NCI-H460 (cell line): ENCODE data around the gene FAM81A. TPM values are rescaled to one million over a fixed set of nuclear protein-coding genes. Genes with fewer than 3 reads are reported as not detected.

Experiments
- DNase-seq: peaks from one replicate; pipeline ENCODE4 v3.0.0-alpha.2; 2016; ENCODE audit warnings: low read depth; ENCODE audit errors: extremely low read depth
- total RNA-seq: library from RNA; depleted of rRNA; stranded (reverse); fragments of >200 nt; shearing (Covaris generic); gene quantifications from 2 replicates; pipeline ENCODE4 v1.2.3, GENCODE V29; 2014

The FAM81A gene
- total RNA-seq, 1 experiment from 2014 or later, result 0.92 TPM

DNA sequence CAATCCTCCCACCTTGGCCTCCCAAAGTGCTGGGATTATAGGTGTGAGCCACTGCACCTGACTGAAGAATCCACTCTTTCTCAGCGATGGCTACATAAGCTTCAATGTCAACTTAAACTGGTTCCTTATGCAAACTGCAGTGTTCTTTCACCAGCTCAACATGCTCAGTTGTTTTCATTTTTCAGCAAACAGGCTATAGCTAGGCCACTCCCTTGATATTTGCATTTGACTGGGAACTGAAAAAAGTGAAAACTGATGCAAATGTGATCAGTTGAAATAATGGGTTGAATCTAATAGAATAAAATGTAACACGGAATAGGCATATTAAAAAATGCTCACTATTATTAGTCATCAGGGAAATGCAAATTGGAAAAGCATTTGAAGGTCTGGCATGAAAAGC is 99.4 kb downstream of the FAM81A start:
- no peak for DNase-seq

DNA sequence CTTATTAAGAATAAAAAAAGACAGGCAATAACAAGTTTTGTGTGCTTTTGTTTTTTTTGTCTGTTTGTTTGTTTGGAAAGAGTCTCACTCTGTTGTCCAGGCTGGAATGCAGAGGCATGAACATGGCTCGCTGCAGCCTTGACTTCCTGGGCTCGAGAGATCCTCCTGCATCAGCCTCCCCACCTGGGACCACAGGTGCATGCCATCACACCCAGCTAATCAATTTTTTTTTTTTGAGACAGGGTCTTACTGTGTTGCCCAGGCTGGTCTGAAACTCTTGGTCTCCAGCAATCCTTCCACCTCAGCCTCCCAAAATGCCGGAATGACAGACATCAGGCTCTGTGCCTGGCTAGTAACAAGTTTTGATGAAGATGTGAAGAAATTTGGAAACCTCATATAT is 100.5 kb downstream of the FAM81A start:
- DNase-seq, result no peak

DNA sequence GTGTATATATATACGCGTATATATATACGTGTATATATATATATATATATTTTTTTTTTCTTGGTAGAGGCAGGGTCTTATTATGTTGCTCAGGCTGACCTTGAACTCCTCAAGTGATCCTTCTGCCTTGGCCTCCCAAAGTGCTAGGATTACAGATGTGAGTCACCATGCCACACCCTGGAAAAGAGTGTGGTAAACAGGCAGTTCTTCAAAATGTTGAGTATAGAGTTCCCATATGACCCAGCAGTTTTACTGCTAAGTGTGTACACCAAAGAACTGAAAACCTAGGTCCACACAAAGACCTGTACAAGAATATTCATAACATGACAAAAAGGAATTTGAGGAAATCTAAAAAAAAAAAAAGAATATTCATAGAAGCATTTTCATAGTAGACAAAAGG is 101.8 kb downstream of the FAM81A start:
- no peak for DNase-seq

DNA sequence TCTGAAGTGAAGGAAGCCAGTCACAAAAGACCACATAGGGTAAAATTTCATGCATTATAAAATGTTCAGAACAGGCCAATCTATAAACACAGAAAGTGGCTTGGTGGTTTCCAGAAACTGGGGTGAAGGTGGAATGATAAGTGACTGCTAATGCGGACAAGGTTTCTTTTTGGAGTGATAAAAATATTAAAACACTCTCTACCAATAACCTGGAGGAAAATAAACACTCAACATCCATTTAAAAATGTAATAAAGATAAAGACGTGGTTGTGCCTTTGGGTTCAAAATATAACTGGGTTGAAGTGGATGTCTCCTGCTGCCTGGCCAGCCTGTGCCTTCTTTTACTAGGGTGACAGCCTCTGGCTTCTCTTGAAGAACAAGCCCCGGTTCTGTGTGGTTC is 102.7 kb downstream of the FAM81A start:
- DNase-seq, result no peak

DNA sequence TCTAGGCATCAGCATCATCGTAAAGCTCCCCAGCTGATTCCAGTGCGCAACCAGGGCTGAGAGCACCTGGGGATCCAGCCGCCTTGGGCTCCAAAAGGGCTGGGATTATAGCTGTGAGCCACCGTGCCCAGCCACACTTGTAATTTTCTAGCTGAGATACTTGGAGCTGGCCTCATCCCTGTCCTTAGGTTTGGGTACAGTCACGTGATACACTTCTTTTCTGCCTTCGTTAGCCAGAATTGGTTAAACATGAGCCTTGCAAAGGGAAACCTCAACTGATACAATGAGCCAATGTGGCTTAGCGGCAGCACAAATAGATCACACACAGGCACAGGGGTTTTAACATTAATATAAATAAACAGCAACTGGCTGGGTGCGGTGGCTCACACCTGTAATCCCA is 103.8 kb downstream of the FAM81A start:
- DNase-seq, result no peak

DNA sequence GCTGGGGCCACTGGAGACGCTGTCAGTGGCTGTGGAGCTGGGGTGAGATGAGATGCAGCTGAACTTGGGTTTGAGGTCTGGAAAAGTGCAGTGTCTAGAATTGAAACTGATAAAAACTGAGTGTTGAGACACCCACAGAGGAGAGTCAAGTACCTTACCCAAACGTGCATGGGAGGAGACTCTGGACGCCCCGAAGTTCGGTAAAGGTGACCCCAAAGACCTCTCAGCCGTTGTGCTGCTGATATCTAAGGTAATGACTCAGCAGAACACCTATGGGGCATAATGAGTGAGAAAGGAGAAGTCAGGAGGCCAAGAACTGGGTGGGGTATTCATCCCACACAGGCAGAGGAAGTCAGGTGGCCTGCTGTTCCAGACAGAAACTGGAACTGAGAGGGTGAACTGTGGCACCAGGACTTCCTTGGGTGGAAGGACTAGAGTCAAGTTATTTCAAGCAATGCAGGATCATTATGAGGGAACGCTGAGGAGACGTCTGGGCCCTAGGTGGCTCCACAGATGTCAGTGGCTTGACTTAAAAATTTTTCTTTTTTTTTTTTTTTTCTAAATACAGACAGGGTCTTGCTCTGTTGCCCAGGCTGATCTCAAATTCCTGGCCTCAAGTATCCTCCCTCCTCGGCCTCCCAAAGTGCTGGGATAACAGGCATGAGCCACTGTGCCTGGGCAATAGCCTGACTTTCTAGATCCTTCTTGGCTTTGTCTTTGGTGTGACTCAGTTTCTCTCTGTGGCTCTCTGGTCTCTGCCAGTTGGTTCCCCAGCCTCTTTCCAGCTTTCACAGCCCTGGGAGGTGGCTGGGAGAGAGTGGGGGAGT is 105.9 kb downstream of the FAM81A start:
- DNase-seq, result no peak

DNA sequence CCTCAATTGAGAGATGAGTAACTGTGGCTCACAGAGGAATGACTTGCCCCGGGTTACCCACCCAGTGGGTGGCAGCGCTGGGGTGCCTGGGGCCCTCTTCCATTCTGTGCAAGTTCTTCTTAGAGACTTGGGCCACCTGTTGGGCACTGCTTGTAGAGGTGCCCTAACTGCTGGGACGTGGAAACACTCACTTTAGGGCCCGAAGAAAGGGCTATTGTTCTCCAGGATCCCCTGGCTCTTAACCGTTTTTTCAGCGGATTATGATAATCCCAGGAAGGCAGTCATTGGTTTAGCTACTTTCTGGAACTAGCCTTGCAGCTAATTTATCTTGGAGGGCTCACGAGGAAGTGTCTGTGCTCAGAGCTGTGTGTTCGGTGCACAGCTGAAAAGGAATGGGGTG is 107.6 kb downstream of the FAM81A start:
- DNase-seq, result no peak

DNA sequence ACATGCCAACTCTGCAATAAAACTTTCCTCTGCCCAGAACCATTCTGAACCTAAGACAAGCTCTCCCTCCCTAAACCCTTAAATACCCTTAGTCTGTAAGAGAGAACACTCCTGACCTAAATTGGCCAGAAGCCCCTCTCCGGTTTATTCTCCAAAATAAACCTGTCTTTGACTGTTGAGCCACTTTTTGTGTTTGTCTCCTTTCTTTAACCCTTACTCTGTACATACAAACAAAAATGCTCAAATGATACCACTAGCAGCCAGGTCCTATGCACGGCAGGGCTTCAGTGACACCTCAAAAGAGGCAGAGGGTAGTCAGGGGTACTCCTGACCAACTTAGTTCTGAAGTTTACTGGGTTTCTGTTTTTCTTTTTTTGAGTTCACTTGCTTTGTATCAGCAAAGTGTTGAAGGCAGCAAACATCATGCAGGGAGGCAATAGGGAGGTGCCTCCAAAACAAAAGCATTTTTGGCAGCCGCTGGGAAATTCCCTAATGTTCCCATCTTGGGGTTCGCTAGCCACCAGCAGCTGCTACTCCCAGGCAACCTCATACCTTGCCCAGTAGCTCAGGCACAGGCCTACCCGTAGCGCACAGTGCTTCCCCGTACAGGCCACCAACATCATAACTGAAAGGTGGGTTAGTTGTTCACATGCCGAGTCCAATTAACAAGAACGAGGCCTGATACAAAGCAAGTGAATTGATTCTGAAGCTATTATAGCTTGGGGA is 110.7 kb downstream of the FAM81A start:
- DNase-seq, result no peak

DNA sequence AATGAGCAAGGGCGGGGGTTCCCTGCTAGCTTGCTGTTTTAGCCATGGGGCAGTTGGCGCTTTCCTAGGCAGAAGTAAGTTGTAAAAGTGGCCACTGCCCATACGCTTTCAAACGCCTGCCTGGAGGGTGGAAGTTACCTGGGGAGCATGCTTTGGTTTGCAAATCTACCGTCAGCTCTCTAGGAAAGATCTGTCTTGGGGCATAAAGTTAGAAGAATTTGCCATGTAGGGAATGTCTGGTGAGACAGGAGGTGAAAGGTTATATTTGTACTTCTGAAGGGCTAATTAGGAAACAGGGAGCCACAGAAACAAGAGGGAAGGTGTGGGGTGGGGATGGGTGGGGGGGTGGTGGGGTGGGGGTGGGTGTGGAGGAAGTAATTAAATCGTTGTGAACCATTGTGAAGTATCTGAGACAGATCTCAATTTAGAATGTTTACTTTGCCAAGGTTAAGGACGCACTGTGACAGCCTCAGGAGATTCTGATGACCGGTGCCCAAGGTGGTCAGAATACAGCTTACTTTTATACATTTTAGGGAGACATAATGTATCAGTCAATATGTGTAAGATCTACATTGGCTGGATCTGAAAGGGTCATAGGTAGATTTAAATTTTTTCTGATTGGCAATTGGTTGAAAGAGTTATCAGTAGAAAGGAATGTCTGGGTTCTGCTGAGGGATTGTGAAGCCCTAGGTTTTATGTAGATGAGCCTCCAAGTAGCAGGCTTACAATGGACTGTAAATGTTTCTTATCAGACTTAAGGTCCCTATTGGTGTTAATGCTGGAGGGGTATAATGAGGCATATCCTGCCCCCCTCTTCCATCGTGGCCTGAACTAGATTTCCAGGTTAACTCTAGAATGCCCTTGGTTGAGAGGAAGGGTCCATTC is 111.6 kb downstream of the FAM81A start:
- DNase-seq, result no peak

DNA sequence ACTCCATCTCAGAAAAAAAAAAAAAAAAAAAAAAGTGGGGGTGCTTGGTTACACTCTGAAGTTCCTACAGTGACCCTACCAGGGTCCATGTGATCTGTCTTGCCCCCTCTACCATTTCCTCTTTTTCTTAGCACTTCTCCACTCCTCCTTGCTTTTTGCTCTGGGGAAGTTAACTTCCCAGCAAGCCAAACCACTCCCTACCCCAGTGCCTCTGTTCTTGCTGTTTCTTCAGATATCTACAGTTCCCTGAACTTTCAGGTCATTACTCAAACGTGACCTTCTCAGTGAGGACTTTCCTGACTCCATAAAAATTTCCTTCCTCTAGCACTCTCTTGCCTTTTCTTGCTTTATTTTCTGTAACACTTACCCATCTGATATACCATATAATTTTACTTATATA is 112.5 kb downstream of the FAM81A start:
- DNase-seq, result no peak

DNA sequence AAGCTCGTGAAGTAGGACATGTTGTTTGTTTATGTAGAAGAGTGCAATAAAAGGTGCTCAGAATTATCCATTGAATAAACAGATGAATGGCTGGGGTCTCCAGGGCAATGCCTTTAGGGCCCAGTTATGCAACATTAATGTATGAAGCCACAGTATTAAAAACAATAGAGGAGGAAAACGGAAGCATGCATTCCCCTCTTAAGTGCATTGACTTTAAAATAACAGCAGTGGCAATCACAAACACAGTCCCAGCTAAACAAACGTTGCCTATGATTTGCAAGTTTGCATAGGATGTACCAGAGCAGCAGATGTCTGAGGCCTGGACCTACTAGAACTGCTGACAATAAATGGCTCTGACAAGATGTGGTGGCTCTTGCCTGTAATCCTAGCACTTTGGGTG is 113.0 kb downstream of the FAM81A start:
- no peak for DNase-seq

DNA sequence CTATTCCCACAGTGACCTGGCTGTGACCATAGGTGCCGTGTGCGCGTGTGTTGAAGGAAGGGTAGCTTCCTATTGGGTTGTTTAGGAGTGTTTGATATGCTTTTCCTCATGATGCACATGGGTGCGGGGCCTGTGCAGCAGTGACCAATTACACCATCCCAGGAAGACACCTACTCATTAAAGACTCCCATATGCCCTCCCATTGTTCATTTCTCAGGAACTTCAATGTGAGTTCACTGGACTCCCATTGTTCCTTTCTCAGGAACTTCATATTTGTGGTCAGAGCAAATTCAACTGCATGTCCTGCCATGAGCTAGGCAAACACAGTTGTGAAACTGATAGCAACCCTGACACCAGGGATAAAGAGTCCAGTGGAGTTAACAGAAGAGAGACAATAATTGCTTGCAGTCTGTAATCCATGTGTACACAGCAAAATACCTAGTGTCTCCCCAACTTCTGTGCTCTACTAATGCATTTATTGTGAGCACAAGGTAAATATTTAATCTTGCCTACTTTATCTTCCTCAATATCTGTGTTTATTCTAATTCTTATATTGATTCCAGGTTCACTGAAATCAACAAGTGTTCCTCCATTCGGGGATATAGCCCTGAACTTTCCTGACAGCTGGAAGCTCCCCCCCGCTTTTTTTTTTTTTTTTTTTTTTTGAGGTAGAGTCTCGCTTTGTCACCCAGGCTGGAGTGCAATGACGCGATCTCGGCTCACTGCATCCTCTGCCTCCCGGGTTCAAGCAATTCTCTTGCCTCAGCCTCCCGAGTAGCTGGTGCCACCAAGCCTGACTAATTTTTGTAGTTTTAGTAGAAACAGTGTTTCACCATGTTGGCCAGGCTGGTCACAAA is 116.1 kb downstream of the FAM81A start:
- DNase-seq, result no peak

DNA sequence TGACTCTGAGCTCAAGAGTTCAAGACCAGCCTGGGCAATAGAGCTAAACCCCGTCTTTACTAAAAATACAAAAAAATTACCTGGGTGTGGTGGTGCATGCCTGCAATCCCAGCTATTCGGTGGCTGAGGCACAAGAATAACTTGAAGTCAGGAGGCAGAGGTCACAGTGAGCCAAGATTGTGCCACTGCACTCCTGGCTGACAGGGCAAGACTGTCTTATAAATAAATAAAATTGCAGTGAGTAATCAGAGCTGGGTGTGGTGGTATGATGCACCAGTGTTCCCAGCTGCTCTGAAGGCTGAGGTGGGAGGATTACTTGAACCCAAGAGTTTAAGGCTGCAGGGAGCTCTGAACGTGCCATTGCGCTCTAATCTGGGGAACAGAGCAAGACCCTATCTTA is 117.7 kb downstream of the FAM81A start:
- no peak for DNase-seq

DNA sequence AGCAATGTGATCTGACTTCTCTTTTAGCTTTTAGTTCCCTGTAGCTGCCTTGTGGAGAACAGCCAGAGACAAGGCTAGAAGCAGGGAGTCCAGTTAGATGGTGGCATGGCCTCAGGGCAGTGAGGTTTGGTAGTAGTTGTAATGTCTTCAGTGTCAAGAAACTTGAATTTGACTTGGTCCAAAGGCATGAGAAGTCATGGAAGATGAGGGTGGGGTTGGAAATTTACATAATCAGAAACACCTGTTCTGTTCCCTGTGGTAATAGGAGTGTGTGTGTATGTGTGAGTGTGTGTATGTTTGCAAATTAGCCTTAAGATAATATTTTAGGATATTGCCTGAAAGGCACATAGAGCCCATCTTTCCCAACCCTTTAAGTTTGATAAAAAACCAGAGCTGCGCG is 118.4 kb downstream of the FAM81A start:
- DNase-seq, result no peak

DNA sequence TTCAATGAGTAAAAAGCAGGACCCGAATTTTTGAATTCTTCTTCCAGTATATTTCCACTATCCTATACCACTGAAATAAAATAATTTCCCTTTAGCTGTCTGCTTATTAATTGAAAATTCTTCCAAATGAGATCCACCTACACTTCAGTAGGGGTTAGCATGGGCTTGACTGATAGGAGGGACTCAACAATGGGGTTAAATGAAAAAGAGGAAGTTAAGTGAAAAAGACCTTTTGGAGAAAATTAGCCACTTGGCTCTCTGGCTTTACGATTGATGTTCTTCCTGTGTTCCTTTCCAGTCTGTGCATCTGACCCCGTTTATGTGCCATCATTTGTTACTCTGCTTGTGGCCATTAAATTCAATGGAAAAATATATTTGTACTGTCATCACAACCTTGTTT is 119.6 kb downstream of the FAM81A start:
- DNase-seq, result no peak

DNA sequence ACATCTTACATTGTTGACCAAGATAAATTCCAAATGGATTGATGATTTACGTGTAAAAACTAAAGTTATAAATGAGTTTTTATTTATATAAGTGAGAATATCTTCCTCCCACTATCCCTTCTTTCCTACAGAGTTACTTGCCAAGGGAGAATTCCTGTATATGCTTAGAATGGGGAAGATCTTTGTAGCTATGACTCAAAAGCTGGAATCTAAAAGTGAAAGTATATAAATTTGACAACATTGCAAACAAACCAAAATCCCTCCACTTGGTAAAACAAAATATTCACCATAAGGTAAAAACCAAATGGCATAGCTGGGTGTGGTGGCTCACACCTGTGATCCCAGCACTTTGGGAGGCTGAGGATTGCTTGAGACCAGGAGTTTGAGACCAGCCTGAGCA is 120.9 kb downstream of the FAM81A start:
- DNase-seq, result no peak

DNA sequence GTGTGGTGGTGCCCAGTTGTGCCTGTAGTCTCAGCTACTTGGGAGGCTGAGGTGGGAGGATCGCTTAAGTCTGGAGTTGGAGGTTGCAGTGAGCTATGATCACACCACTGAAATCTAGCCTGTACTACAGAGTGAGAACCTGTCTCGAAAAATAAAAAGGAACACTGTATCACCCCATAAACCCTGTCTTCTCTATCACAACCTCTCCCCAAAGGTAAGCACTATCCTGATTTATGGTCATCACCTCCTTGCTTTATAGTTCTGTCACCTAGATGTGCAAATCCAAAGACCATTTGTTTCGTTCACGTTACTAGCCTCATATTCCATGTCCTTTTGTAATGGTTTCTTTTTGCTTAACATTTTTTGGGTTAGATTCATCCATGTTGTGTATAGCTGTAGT is 123.6 kb downstream of the FAM81A start:
- DNase-seq, result no peak

DNA sequence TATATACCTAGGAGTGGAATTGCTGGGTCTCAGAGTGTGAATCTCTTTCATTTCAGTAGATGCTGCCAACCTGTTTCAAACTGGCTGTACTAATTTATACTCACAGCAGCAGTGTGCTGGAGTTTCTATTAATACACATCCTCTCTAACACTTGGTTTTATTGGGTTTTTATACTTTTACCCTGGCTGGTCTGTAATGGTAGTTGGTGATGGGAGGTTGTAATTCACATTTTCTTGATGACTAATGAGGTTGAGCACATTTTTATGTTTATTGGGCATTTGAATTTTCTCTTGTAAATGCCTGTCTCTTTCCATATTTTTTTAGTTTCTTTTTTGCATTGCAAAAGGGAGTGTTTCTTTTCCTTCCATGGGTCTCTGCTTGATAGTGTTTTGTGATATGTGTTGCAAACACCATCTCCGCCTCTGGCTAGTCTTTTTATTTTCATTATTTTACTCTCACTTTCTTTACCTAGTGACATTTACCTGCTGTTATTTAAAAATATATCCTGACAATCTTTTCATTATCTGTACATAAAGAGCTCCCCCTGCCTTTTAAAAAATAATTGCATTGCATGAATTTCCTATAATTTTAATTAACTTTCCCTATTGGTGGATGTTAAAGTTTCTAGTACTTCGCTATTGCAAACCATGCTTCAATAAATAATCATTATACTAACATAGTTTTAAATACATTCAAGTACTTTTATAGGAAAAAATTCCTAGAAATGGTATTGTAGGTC is 124.6 kb downstream of the FAM81A start:
- no peak for DNase-seq

DNA sequence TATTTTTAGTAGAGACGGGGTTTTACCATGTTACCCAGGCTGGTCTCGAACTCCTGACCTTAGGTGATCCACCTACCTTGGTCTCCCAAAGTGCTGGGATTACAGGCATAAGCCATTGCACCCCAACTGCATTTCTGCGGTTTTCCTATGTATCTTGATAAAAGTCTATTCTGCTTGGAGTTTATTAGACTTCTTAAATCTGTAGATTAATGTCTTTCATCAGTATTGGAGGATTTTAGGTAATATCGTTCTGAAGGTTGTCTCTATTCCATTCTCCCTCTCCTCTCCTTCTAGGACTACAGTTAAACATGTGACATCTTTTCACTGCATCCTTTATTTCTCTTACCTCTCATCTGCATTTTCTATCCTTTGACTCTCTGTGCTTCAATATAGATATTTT is 127.3 kb downstream of the FAM81A start:
- DNase-seq, result no peak

DNA sequence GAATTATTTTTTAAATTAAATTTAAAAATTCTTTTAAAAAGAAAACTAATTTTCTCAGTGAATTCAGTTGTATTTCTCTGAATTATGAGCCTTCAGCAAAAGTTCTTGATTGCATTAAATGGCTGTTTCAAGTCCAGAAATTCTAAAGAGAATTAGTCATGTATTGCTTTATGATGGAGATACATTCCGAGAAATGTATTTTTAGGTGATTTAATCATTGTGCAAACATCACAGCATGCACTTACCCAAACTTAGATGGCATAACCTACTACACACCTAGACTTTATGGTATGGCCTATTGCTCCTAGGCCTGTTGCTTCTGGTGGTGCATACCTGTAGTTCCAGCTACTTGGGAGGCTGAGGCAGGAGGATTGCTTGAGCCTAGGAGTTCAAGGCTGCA is 129.3 kb downstream of the FAM81A start:
- no peak for DNase-seq
